IMR-90 (cell line): ENCODE measurements around the gene GRM4. TPM values are rescaled to one million over a fixed set of nuclear protein-coding genes. Genes with fewer than 3 reads are reported as not detected.

Experiments used
- ATAC-seq: fragments of 200-7000 bp; cut with Tn5 transposase; 2 replicates; pipeline ENCODE4 v1.9.1; 2020; ENCODE audit warnings: low read depth, mild to moderate bottlenecking, moderate library complexity
- BruUV-seq: library from RNA; stranded (reverse); fragments of 400-500 nt; replicated peaks from 2 replicates; lab custom pipeline; 2021; lab: Mats Ljungman, UMichigan
- CTCF ChIA-PET: fragments of 300-600 bp; formaldehyde crosslinking; extraction: SDS; loops from one replicate; lab custom pipeline; 2021; ENCODE audit warnings: antibody characterized with exemption; lab: Yijun Ruan, JAX
- POLR2A ChIA-PET: fragments of 300-600 bp; sonication (Branson Sonifier 250); formaldehyde crosslinking; loops from one replicate; lab custom pipeline; 2022; ENCODE audit warnings: antibody characterized with exemption; ENCODE audit not compliant: unreplicated experiment; lab: Charles Lee
- DNase-seq: peaks from one replicate; pipeline ENCODE4 v3.0.0; 2013
- H2AFZ ChIP-seq: replicated peaks from 2 replicates; pipeline ENCODE3; 2013; ENCODE audit warnings: low read length, mild to moderate bottlenecking; ENCODE audit not compliant: poor library complexity
- H2AK5ac ChIP-seq: 2 replicates; pipeline ENCODE4 v1.6.1; 2013; ENCODE audit warnings: low read depth, low read length, inconsistent platforms
- H2AK9ac ChIP-seq: replicated peaks from 2 replicates; pipeline ENCODE3; 2013; ENCODE audit warnings: mild to moderate bottlenecking, low read depth, low read length, moderate library complexity; ENCODE audit not compliant: poor library complexity
- H2BK120ac ChIP-seq: 2 replicates; pipeline ENCODE4 v1.6.1; 2013; ENCODE audit warnings: low read depth, low read length, inconsistent platforms
- H2BK15ac ChIP-seq: 3 replicates; pipeline ENCODE4 v1.6.1; 2013; ENCODE audit warnings: low read depth, low read length, inconsistent platforms
- H2BK20ac ChIP-seq: 2 replicates; pipeline ENCODE4 v1.6.1; 2013; ENCODE audit warnings: low read depth, mild to moderate bottlenecking, inconsistent platforms, low read length, moderate library complexity
- H2BK5ac ChIP-seq: 2 replicates; pipeline ENCODE4 v1.6.1; 2013; ENCODE audit warnings: mild to moderate bottlenecking, low read depth, low read length, inconsistent platforms; ENCODE audit not compliant: poor library complexity, severe bottlenecking
- H3K14ac ChIP-seq: replicated peaks from 2 replicates; pipeline ENCODE4 v1.6.1; 2013; ENCODE audit warnings: low read depth, low read length, inconsistent platforms
- H3K18ac ChIP-seq: 2 replicates; pipeline ENCODE4 v1.6.1; 2013; ENCODE audit warnings: low read depth, low read length, control low read depth
- H3K23ac ChIP-seq: 2 replicates; pipeline ENCODE4 v1.6.1; 2013; ENCODE audit warnings: low read depth, low read length, inconsistent platforms
- H3K27ac ChIP-seq: 2 replicates; pipeline ENCODE4 v1.5.1; 2013; ENCODE audit warnings: mild to moderate bottlenecking, control low read depth, low read length; ENCODE audit not compliant: insufficient read depth
- H3K27me3 ChIP-seq: 2 replicates; pipeline ENCODE4 v1.6.1; 2013; ENCODE audit warnings: low read length; ENCODE audit not compliant: control insufficient read depth, insufficient read depth
- H3K36me3 ChIP-seq: 2 replicates; pipeline ENCODE4 v1.6.1; 2013; ENCODE audit warnings: low read length, mixed read lengths; ENCODE audit not compliant: control insufficient read depth, insufficient read depth
- H3K4ac ChIP-seq: 2 replicates; pipeline ENCODE4 v1.6.1; 2013; ENCODE audit warnings: low read depth, low read length, inconsistent platforms
- H3K4me1 ChIP-seq: 2 replicates; pipeline ENCODE4 v1.6.1; 2013; ENCODE audit warnings: low read length, mixed read lengths; ENCODE audit not compliant: control insufficient read depth, insufficient read depth
- H3K4me2 ChIP-seq: 2 replicates; pipeline ENCODE4 v1.6.1; 2013; ENCODE audit warnings: low read depth, mild to moderate bottlenecking, control low read depth, low read length, moderate library complexity
- H3K4me3 ChIP-seq: 2 replicates; pipeline ENCODE4 v1.5.1; 2013; ENCODE audit warnings: low read depth, mild to moderate bottlenecking, control low read depth, low read length, moderate library complexity; ENCODE audit not compliant: insufficient read depth
- H3K56ac ChIP-seq: 2 replicates; pipeline ENCODE4 v1.6.1; 2013; ENCODE audit warnings: low read length, inconsistent platforms; ENCODE audit not compliant: insufficient read depth; ENCODE audit errors: extremely low read depth
- H3K79me1 ChIP-seq, 2 experiments: 2 replicates each; pipeline ENCODE4 v1.6.1; 2013; ENCODE audit warnings: low read length in 2 of 2, inconsistent platforms in 1 of 2, low read depth in 1 of 2
- H3K9ac ChIP-seq: 2 replicates; pipeline ENCODE4 v1.6.1; 2013; ENCODE audit warnings: low read depth, low read length, control low read depth
- H3K9me1 ChIP-seq: 2 replicates; pipeline ENCODE4 v1.6.1; 2013; ENCODE audit warnings: low read length, inconsistent platforms; ENCODE audit not compliant: insufficient read depth
- H3K9me3 ChIP-seq: 2 replicates; pipeline ENCODE4 v1.6.1; 2013; ENCODE audit warnings: low read length; ENCODE audit not compliant: control insufficient read depth, insufficient read depth
- H4K20me1 ChIP-seq: 2 replicates; pipeline ENCODE4 v1.6.1; 2013; ENCODE audit warnings: low read length, inconsistent platforms; ENCODE audit not compliant: insufficient read depth
- H4K5ac ChIP-seq: 2 replicates; pipeline ENCODE4 v1.6.1; 2013; ENCODE audit warnings: mild to moderate bottlenecking, low read depth, low read length, control low read depth
- H4K8ac ChIP-seq, 2 experiments: 2 replicates each; pipeline ENCODE4 v1.6.1; 2013; ENCODE audit warnings: low read depth in 2 of 2, low read length in 2 of 2, control low read depth in 1 of 2, inconsistent platforms in 1 of 2
- H4K91ac ChIP-seq: 2 replicates; pipeline ENCODE4 v1.6.1; 2013; ENCODE audit warnings: low read depth, low read length, inconsistent platforms; ENCODE audit not compliant: insufficient read depth
- BHLHE40 ChIP-seq: fragments of 150-350 bp; IDR thresholded peaks from 2 replicates; pipeline ENCODE4 v1.6.1; 2016; ENCODE audit warnings: mild to moderate bottlenecking, low read depth, low read length
- CEBPB ChIP-seq: IDR thresholded peaks from 2 replicates; pipeline ENCODE4 v1.6.1; 2012; ENCODE audit warnings: low read depth, low read length, improper control_type of control experiment
- CHD1 ChIP-seq: IDR thresholded peaks from 2 replicates; pipeline ENCODE4 v1.6.1; 2012; ENCODE audit warnings: low read depth, low read length, improper control_type of control experiment
- FOS ChIP-seq: fragments of 150-350 bp; IDR thresholded peaks from 2 replicates; pipeline ENCODE4 v1.6.1; 2016; ENCODE audit warnings: low read depth, low read length
- MAFK ChIP-seq: IDR thresholded peaks from 2 replicates; pipeline ENCODE4 v1.6.1; 2012; ENCODE audit warnings: low read depth, low read length, improper control_type of control experiment
- MAZ ChIP-seq: IDR thresholded peaks from 2 replicates; pipeline ENCODE4 v1.6.1; 2012; ENCODE audit warnings: low read depth, mild to moderate bottlenecking, low read length, improper control_type of control experiment, moderate library complexity, borderline replicate concordance
- MXI1 ChIP-seq: IDR thresholded peaks from 2 replicates; pipeline ENCODE4 v1.6.1; 2012; ENCODE audit warnings: low read depth, mild to moderate bottlenecking, low read length, moderate library complexity, borderline replicate concordance
- POLR2A ChIP-seq: IDR thresholded peaks from 2 replicates; pipeline ENCODE4 v1.6.1; 2012; ENCODE audit warnings: mild to moderate bottlenecking, low read depth, low read length
- RAD21 ChIP-seq: IDR thresholded peaks from 2 replicates; pipeline ENCODE4 v1.6.1; 2012; ENCODE audit warnings: low read length, improper control_type of control experiment
- RFX5 ChIP-seq: IDR thresholded peaks from 2 replicates; pipeline ENCODE4 v1.8.0; 2012; ENCODE audit warnings: low read depth, mild to moderate bottlenecking, low read length, moderate library complexity
- WGBS, 2 experiments: methylation state at CpG; one replicate each; pipeline versions ENCODE4 v1.1.5 to v1.1.7; 2013; ENCODE audit warnings: missing lambda C conversion rate in 2 of 2; ENCODE audit not compliant: insufficient read length in 1 of 2; ENCODE audit errors: extremely low coverage in 2 of 2; 5-methylcytosine and 5-hydroxymethylcytosine counted together
- dilution Hi-C: fragments of 300-500 bp; cut with HindIII; formaldehyde crosslinking; loops from one replicate; pipeline ENCODE4 v1.14.3; 2018; ENCODE audit warnings: low sequenced_read_pairs; ENCODE audit not compliant: unreplicated experiment
- in situ Hi-C: fragments of 300-500 bp; cut with MboI; formaldehyde crosslinking; loops from 3 replicates; pipeline ENCODE4 v1.14.3; 2019; ENCODE audit warnings: low sequenced_read_pairs, inconsistent platforms, mixed read lengths
- intact Hi-C: fragments of 100-400 bp; cut with micrococcal nuclease; formaldehyde crosslinking; loops from 2 replicates; pipeline ENCODE4 v1.10.0; 2022
- polyA plus RNA-seq, 3 experiments: library from polyadenylated mRNA; depleted of rRNA; stranded (reverse); fragments of >200 nt; gene quantifications; 2 replicates each; pipeline ENCODE4 v1.2.3, GENCODE V29; 2012; ENCODE audit warnings: low replicate concordance in 1 of 3
- total RNA-seq: library from RNA; depleted of rRNA; stranded (reverse); fragments of >200 nt; gene quantifications from 2 replicates; pipeline ENCODE4 v1.2.3, GENCODE V29; 2012
- TF ChIP-seq, protein P1 (sequence below): fragments of 150-350 bp; IDR thresholded peaks from 2 replicates; pipeline ENCODE4 v1.6.1; 2017; ENCODE audit warnings: mild to moderate bottlenecking, antibody characterized with exemption, low read length, low read depth
- TF ChIP-seq, protein P2 (sequence below): conservative IDR thresholded peaks from 2 replicates; pipeline ENCODE4 v1.5.1; 2012; ENCODE audit warnings: mild to moderate bottlenecking, low read depth, low read length, improper control_type of control experiment
- TF ChIP-seq, protein P3 (sequence below): fragments of 150-350 bp; IDR thresholded peaks from 2 replicates; pipeline ENCODE4 v1.6.1; 2016; ENCODE audit warnings: low read depth, mild to moderate bottlenecking, low read length, moderate library complexity, borderline replicate concordance

GRM4 gene
- total and polyA plus RNA-seq, 2 of the 4 experiments (the other 2 are of a cell fraction) = 0.02 TPM; not detected in 1

DNA sequence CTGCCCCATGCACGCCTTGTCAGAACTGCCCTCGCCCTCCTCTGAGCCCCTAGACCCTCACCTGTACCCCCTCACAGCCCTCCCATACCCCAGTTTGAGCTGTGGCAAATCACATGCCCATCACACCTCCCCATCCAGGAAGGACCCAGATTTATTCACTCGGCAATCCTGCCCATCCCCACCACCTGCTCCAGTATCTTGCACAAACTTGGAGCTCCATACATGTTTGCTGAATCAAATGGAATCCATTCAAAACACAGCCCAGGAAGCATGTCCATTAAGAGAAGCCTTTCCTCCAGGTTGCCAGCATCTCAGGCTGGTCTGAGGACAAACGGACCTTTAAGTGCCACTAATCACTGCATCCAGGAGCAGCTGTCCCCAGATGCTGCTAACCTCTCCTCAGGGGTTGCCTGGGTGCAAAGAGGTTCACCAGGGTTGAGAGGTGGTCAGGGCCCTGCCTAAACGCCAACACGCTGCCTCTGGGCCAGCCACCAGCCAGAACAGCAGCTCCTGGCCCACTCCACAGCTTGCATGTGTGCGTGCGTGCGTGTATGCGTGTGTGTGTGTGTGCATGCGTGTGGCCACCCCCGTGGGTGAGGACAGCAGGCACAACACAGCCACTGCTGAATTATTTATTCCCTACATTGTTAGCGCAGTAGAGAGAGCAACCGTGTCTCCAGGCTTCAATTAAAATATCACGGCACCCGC, 31.0 kb downstream of the GRM4 start:
- Histone ChIP-seq H3K27me3 (peaks cover 20% of the 10 kb centered on the region), H2BK20ac (no peak overlapping the region), H3K18ac (no peak overlapping the region), H4K5ac (no peak overlapping the region), H3K4me1 (no peaks in the 10 kb centered on the region), H3K4ac (no peak overlapping the region), H3K23ac (no peak overlapping the region), H3K27ac (no peak overlapping the region), H3K56ac (no peak overlapping the region), H2AFZ (no peak overlapping the region), H3K4me2 (no peak overlapping the region), H2AK5ac (no peak overlapping the region), H3K9me3 (no peaks in the 10 kb centered on the region), H3K9me1 (no peaks in the 10 kb centered on the region), H4K8ac (no peak overlapping the region), H2BK15ac (no peak overlapping the region), H3K14ac (no peak overlapping the region), H3K79me1 (no peaks in the 10 kb centered on the region), H2BK120ac (no peak overlapping the region), H3K4me3 (no peak overlapping the region), H3K36me3 (no peaks in the 10 kb centered on the region), H4K91ac (no peak overlapping the region), H3K9ac (no peak overlapping the region), H4K20me1 (no peaks in the 10 kb centered on the region; the same call in 1 of the 2 replicates), H2AK9ac (no peak overlapping the region), H2BK5ac (no peak overlapping the region)
- WGBS, 2 experiments = 33% methylated on average over 3 of the region's 16 CpGs; no CpG with 5 or more reads in 1 of the 2 experiments
- ATAC-seq (no peak), DNase-seq (no peak)
- intact Hi-C loops (no loop called here), in situ Hi-C loops (no loop called here), dilution Hi-C loops (no loop called here)
- no TSS peak for BruUV-seq
- TF ChIP-seq CEBPB = no peak
- TF ChIP-seq MAZ = no peak
- no peak for TF ChIP-seq FOS
- no peak for TF ChIP-seq RFX5
- TF ChIP-seq POLR2A = no peak
- TF ChIP-seq MAFK = no peak
- TF ChIP-seq, protein P1, sequence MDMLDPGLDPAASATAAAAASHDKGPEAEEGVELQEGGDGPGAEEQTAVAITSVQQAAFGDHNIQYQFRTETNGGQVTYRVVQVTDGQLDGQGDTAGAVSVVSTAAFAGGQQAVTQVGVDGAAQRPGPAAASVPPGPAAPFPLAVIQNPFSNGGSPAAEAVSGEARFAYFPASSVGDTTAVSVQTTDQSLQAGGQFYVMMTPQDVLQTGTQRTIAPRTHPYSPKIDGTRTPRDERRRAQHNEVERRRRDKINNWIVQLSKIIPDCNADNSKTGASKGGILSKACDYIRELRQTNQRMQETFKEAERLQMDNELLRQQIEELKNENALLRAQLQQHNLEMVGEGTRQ = no peak
- TF ChIP-seq, protein P2, sequence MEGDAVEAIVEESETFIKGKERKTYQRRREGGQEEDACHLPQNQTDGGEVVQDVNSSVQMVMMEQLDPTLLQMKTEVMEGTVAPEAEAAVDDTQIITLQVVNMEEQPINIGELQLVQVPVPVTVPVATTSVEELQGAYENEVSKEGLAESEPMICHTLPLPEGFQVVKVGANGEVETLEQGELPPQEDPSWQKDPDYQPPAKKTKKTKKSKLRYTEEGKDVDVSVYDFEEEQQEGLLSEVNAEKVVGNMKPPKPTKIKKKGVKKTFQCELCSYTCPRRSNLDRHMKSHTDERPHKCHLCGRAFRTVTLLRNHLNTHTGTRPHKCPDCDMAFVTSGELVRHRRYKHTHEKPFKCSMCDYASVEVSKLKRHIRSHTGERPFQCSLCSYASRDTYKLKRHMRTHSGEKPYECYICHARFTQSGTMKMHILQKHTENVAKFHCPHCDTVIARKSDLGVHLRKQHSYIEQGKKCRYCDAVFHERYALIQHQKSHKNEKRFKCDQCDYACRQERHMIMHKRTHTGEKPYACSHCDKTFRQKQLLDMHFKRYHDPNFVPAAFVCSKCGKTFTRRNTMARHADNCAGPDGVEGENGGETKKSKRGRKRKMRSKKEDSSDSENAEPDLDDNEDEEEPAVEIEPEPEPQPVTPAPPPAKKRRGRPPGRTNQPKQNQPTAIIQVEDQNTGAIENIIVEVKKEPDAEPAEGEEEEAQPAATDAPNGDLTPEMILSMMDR = no peak
- TF ChIP-seq, protein P3, sequence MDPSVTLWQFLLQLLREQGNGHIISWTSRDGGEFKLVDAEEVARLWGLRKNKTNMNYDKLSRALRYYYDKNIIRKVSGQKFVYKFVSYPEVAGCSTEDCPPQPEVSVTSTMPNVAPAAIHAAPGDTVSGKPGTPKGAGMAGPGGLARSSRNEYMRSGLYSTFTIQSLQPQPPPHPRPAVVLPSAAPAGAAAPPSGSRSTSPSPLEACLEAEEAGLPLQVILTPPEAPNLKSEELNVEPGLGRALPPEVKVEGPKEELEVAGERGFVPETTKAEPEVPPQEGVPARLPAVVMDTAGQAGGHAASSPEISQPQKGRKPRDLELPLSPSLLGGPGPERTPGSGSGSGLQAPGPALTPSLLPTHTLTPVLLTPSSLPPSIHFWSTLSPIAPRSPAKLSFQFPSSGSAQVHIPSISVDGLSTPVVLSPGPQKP = no peak
- TF ChIP-seq CHD1 = no peak
- no peak for TF ChIP-seq RAD21
- no peak for TF ChIP-seq MXI1
- TF ChIP-seq BHLHE40 = no peak
- ChIA-PET CTCF (no interaction called here), POLR2A (no interaction called here)
